GM12878 (cell line): ENCODE measurements around the gene BRD2. TPM values are rescaled to one million over a fixed set of nuclear protein-coding genes. Genes with fewer than 3 reads are reported as not detected.

Experiments used
- BACH1 ChIP-seq: fragments of 450-650 bp; IDR thresholded peaks from 2 replicates; pipeline ENCODE4 v1.6.1; 2017; ENCODE audit warnings: mild to moderate bottlenecking, borderline replicate concordance
- GABPA ChIP-seq: IDR thresholded peaks from 2 replicates; pipeline ENCODE4 v1.6.1; 2014; ENCODE audit warnings: antibody characterized with exemption, low read depth, mild to moderate bottlenecking, inconsistent platforms
- JUND ChIP-seq: IDR thresholded peaks from 2 replicates; pipeline ENCODE4 v1.6.1; 2012; ENCODE audit warnings: low read depth, mild to moderate bottlenecking, low read length, improper control_type of control experiment, moderate library complexity
- MEF2A ChIP-seq: IDR thresholded peaks from 2 replicates; pipeline ENCODE4 v1.6.1; 2011; ENCODE audit warnings: low read depth, mild to moderate bottlenecking, low read length, moderate library complexity; ENCODE audit not compliant: insufficient read depth
- POLR2A ChIP-seq: IDR thresholded peaks from 2 replicates; pipeline ENCODE4 v1.6.1; 2011; ENCODE audit warnings: low read depth, mild to moderate bottlenecking, low read length
- RAD51 ChIP-seq: fragments of 450-650 bp; IDR thresholded peaks from 2 replicates; pipeline ENCODE4 v1.6.1; 2016; ENCODE audit warnings: moderate library complexity, mild to moderate bottlenecking, inconsistent platforms
- RFX5 ChIP-seq: IDR thresholded peaks from 2 replicates; pipeline ENCODE4 v1.6.1; 2011; ENCODE audit warnings: low read depth, low read length, improper control_type of control experiment
- SMAD1 ChIP-seq: fragments of 450-650 bp; IDR thresholded peaks from 2 replicates; pipeline ENCODE4 v1.6.1; 2018; ENCODE audit warnings: mild to moderate bottlenecking, low read depth; ENCODE audit not compliant: partially characterized antibody
- SMAD5 ChIP-seq: IDR thresholded peaks from 2 replicates; pipeline ENCODE4 v1.6.1; 2016; ENCODE audit warnings: antibody characterized with exemption, low read depth
- STAT1 ChIP-seq: fragments of 450-650 bp; conservative IDR thresholded peaks from 2 replicates; pipeline ENCODE4 v1.6.1; 2014; ENCODE audit warnings: antibody characterized with exemption, mild to moderate bottlenecking
- TCF12 ChIP-seq: IDR thresholded peaks from 2 replicates; pipeline ENCODE4 v1.6.1; 2011; ENCODE audit warnings: low read depth, mild to moderate bottlenecking, low read length
- YBX1 ChIP-seq: fragments of 450-650 bp; IDR thresholded peaks from 2 replicates; pipeline ENCODE4 v1.6.1; 2016; ENCODE audit warnings: antibody characterized with exemption
- ZBED1 ChIP-seq: IDR thresholded peaks from 2 replicates; pipeline ENCODE4 v1.6.1; 2016; ENCODE audit warnings: borderline replicate concordance
- ZNF207 ChIP-seq: fragments of 450-650 bp; IDR thresholded peaks from 2 replicates; pipeline ENCODE4 v1.6.1; 2014; ENCODE audit warnings: antibody characterized with exemption, mild to moderate bottlenecking, borderline replicate concordance
- ZNF217 ChIP-seq: fragments of 450-650 bp; IDR thresholded peaks from 2 replicates; pipeline ENCODE4 v1.6.1; 2017; ENCODE audit warnings: antibody characterized with exemption, mild to moderate bottlenecking
- polyA plus RNA-seq, 11 experiments: library from polyadenylated mRNA; depleted of rRNA in 4 of 11; unstranded in 6 of 11; stranded (reverse) in 5 of 11; fragments of >200 nt; fragmentation: Nextera tagmentation in 4 of 11; fragmentation: Illumina TruSeq in 1 of 11; extraction: Ambion mirVana in 4 of 11; extraction: Trizol in 1 of 11; gene quantifications; 1 replicate in 1 of 11; 2 replicates in 10 of 11; pipeline versions ENCODE4 v1.2.1 to v1.2.3, GENCODE V29; 2011 to 2016; ENCODE audit warnings: inconsistent platforms in 2 of 11, missing spikeins in 2 of 11, low read depth in 1 of 11
- total RNA-seq, 4 experiments: library from RNA; depleted of rRNA in 3 of 4; stranded (reverse); fragments of >200 nt in 3 of 4; fragmentation: Illumina TruSeq in 1 of 4; extraction: Trizol in 1 of 4; gene quantifications; 2 replicates each; pipeline versions ENCODE4 v1.2.1 to v1.2.3, GENCODE V29; 2013 to 2021
- TF ChIP-seq, protein P1 (sequence below): IDR thresholded peaks from 2 replicates; pipeline ENCODE4 v1.6.1; 2012; ENCODE audit warnings: low read depth, low read length, improper control_type of control experiment
- TF ChIP-seq, protein P2 (sequence below): fragments of 450-650 bp; IDR thresholded peaks from 2 replicates; pipeline ENCODE4 v1.6.1; 2017; ENCODE audit warnings: mild to moderate bottlenecking, moderate library complexity
- TF ChIP-seq, protein P3 (sequence below): IDR thresholded peaks from 2 replicates; pipeline ENCODE4 v1.6.1; 2012; ENCODE audit warnings: low read length, inconsistent platforms
- TF ChIP-seq, protein P4 (sequence below): IDR thresholded peaks from 2 replicates; pipeline ENCODE4 v1.6.1; 2012; ENCODE audit warnings: mild to moderate bottlenecking, low read depth, low read length

The BRD2 gene
- total and polyA plus RNA-seq, 10 of the 15 experiments (the other 5 are each of a cell fraction or from before 2014, with no cell fraction given), result 32.2 to 239 (median 139) TPM

DNA sequence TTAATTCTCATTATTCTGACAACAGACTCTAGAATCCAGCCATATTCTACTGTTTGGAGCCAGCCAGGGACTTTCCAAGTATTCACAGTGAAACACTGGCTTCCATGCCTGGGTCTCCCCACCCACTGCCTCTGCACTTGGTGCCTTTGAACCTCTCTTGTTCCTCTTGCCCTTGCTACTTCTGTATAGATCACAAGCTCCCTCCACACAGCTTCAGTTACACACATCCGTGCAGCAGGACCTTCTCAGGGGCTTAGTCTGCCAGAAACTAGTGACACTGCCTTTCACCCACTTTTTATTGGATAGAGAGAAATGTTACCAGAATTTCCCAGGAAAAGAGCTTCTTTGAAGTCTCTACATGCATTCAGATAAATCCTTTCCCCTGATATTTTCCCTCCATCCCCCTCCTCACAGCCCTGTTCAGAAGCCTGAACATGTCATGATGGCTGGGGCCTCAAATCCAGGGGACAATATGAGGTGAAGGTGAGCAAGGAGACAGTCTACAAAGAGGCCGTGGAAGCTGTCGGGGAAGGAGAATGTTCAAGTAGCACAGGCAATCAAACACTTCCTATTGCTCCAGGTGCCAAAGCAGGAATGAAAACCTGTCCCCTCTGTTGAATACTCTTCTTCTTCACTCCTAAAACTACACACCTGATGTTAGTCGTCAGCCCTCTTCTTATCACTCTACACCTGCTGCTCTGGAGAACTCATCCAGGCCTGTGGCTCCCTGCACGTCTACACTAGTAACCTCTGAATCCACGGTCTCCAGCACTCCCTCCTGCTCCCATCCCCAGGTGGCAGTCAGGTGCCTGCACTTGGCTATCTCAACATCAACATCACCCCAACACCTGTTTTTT lies 61.2 kb downstream of the BRD2 start (continued):
- TF ChIP-seq RAD51 (no peak), JUND (no peak), STAT1 (no peak), BACH1 (peak; percentile 35), MEF2A (peak; percentile 61; the same call in 1 of the 2 replicates), RFX5 (peak; percentile 100), ZNF217 (no peak), TCF12 (peak; percentile 48; the same call in 1 of the 2 replicates), ZBED1 (peak; percentile 84), ZNF207 (peak; percentile 64; the same call in 1 of the 2 replicates), POLR2A (peak; percentile 83), SMAD5 (peak; percentile 86), SMAD1 (peak; percentile 92), YBX1 (no peak), GABPA (no peak)
- TF ChIP-seq, protein P1, sequence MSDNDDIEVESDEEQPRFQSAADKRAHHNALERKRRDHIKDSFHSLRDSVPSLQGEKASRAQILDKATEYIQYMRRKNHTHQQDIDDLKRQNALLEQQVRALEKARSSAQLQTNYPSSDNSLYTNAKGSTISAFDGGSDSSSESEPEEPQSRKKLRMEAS, result no peak
- TF ChIP-seq, protein P2, sequence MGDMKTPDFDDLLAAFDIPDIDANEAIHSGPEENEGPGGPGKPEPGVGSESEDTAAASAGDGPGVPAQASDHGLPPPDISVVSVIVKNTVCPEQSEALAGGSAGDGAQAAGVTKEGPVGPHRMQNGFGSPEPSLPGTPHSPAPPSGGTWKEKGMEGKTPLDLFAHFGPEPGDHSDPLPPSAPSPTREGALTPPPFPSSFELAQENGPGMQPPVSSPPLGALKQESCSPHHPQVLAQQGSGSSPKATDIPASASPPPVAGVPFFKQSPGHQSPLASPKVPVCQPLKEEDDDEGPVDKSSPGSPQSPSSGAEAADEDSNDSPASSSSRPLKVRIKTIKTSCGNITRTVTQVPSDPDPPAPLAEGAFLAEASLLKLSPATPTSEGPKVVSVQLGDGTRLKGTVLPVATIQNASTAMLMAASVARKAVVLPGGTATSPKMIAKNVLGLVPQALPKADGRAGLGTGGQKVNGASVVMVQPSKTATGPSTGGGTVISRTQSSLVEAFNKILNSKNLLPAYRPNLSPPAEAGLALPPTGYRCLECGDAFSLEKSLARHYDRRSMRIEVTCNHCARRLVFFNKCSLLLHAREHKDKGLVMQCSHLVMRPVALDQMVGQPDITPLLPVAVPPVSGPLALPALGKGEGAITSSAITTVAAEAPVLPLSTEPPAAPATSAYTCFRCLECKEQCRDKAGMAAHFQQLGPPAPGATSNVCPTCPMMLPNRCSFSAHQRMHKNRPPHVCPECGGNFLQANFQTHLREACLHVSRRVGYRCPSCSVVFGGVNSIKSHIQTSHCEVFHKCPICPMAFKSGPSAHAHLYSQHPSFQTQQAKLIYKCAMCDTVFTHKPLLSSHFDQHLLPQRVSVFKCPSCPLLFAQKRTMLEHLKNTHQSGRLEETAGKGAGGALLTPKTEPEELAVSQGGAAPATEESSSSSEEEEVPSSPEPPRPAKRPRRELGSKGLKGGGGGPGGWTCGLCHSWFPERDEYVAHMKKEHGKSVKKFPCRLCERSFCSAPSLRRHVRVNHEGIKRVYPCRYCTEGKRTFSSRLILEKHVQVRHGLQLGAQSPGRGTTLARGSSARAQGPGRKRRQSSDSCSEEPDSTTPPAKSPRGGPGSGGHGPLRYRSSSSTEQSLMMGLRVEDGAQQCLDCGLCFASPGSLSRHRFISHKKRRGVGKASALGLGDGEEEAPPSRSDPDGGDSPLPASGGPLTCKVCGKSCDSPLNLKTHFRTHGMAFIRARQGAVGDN, result peak; percentile 79
- TF ChIP-seq, protein P3, sequence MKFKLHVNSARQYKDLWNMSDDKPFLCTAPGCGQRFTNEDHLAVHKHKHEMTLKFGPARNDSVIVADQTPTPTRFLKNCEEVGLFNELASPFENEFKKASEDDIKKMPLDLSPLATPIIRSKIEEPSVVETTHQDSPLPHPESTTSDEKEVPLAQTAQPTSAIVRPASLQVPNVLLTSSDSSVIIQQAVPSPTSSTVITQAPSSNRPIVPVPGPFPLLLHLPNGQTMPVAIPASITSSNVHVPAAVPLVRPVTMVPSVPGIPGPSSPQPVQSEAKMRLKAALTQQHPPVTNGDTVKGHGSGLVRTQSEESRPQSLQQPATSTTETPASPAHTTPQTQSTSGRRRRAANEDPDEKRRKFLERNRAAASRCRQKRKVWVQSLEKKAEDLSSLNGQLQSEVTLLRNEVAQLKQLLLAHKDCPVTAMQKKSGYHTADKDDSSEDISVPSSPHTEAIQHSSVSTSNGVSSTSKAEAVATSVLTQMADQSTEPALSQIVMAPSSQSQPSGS, result peak; percentile 38
- TF ChIP-seq, protein P4, sequence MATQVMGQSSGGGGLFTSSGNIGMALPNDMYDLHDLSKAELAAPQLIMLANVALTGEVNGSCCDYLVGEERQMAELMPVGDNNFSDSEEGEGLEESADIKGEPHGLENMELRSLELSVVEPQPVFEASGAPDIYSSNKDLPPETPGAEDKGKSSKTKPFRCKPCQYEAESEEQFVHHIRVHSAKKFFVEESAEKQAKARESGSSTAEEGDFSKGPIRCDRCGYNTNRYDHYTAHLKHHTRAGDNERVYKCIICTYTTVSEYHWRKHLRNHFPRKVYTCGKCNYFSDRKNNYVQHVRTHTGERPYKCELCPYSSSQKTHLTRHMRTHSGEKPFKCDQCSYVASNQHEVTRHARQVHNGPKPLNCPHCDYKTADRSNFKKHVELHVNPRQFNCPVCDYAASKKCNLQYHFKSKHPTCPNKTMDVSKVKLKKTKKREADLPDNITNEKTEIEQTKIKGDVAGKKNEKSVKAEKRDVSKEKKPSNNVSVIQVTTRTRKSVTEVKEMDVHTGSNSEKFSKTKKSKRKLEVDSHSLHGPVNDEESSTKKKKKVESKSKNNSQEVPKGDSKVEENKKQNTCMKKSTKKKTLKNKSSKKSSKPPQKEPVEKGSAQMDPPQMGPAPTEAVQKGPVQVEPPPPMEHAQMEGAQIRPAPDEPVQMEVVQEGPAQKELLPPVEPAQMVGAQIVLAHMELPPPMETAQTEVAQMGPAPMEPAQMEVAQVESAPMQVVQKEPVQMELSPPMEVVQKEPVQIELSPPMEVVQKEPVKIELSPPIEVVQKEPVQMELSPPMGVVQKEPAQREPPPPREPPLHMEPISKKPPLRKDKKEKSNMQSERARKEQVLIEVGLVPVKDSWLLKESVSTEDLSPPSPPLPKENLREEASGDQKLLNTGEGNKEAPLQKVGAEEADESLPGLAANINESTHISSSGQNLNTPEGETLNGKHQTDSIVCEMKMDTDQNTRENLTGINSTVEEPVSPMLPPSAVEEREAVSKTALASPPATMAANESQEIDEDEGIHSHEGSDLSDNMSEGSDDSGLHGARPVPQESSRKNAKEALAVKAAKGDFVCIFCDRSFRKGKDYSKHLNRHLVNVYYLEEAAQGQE, result 0 out of 2 replicates have a peak, but pooled peaks have one; percentile 8
